HepG2 (cell line): ENCODE measurements around the gene FGF1. TPM values are rescaled to one million over a fixed set of nuclear protein-coding genes. Genes with fewer than 3 reads are reported as not detected.

Experiments
- ATAC-seq: fragments of 200-7000 bp; cut with Tn5 transposase; 3 replicates; pipeline ENCODE4 v1.9.1; 2020; ENCODE audit warnings: mild to moderate bottlenecking, moderate library complexity
- BruUV-seq: library from RNA; stranded (reverse); fragments of 400-500 nt; replicated peaks from 2 replicates; lab custom pipeline; 2021; lab: Mats Ljungman, UMichigan
- CTCF ChIA-PET: fragments of 300-600 bp; formaldehyde crosslinking; extraction: SDS; loops from one replicate; lab custom pipeline; 2021; ENCODE audit warnings: low total read pairs, inconsistent platforms, low intra/inter-chr PET ratio; lab: Yijun Ruan, JAX
- POLR2A ChIA-PET: fragments of 350-600 bp; sonication (Branson Sonifier 250); formaldehyde crosslinking; loops from one replicate; lab custom pipeline; 2020; ENCODE audit warnings: antibody characterized with exemption, inconsistent platforms; lab: Yijun Ruan, JAX
- DNase-seq: peaks from one replicate; pipeline ENCODE4 v3.0.0-alpha.2; 2015; ENCODE audit warnings: low spot score
- FAIRE-seq: peaks from 3 replicates; lab custom pipeline; 2011; peaks lifted over from hg19 to GRCh38; lab: Jason Lieb, UNC
- H2AFZ ChIP-seq: one replicate; pipeline ENCODE4 v1.6.1; 2011; ENCODE audit warnings: low read length, inconsistent platforms
- H3K27ac ChIP-seq: fragments of 300-600 bp; 3 replicates; pipeline ENCODE4 v1.8.0; 2011; ENCODE audit warnings: mixed run types, mild to moderate bottlenecking, mixed read lengths, low read length, inconsistent platforms; ENCODE audit not compliant: insufficient read depth; ENCODE audit errors: extremely low read length
- H3K27me3 ChIP-seq, 2 experiments: fragments of 200-600 bp in 1 of 2; 2 replicates in 1 of 2; 3 replicates in 1 of 2; pipeline versions ENCODE4 v1.6.0 to v1.8.0; 2011; ENCODE audit warnings: low read length in 2 of 2, mild to moderate bottlenecking in 2 of 2, moderate library complexity in 2 of 2, inconsistent platforms in 1 of 2; ENCODE audit not compliant: insufficient read depth in 2 of 2, control insufficient read depth in 1 of 2
- H3K36me3 ChIP-seq, 2 experiments: fragments of 200-600 bp in 1 of 2; replicated peaks in 1 of 2; 2 replicates in 1 of 2; 3 replicates in 1 of 2; pipeline versions ENCODE4 v1.5.1 to v1.8.0; 2011; ENCODE audit warnings: low read length in 2 of 2, inconsistent platforms in 1 of 2; ENCODE audit not compliant: insufficient read depth in 2 of 2, control insufficient read depth in 1 of 2
- H3K4me1 ChIP-seq: 2 replicates; pipeline ENCODE4 v1.5.1; 2012; ENCODE audit warnings: low read length, inconsistent platforms; ENCODE audit not compliant: insufficient read depth
- H3K4me2 ChIP-seq: 2 replicates; pipeline ENCODE4 v1.6.0; 2011; ENCODE audit warnings: low read depth, low read length, inconsistent platforms
- H3K4me3 ChIP-seq, 3 experiments: fragments of 200-600 bp in 1 of 3; sonication (generic), shearing (Covaris generic) in 1 of 3; replicated peaks in 1 of 3; 2 replicates each; pipeline ENCODE4 v1.5.1; 2011 to 2016; ENCODE audit warnings: low read length in 3 of 3, inconsistent platforms in 2 of 3, low read depth in 2 of 3, mild to moderate bottlenecking in 2 of 3, control low read depth in 1 of 3, mixed read lengths in 1 of 3; ENCODE audit not compliant: insufficient read depth in 1 of 3
- H3K79me2 ChIP-seq: one replicate; pipeline ENCODE4 v1.6.1; 2011; ENCODE audit warnings: low read length, inconsistent platforms; ENCODE audit not compliant: insufficient read depth
- H3K9ac ChIP-seq: 2 replicates; pipeline ENCODE4 v1.6.0; 2011; ENCODE audit warnings: mild to moderate bottlenecking, low read depth, low read length, inconsistent platforms; ENCODE audit not compliant: insufficient read depth
- H3K9me3 ChIP-seq: 2 replicates; pipeline ENCODE4 v1.5.1; 2012; ENCODE audit warnings: mild to moderate bottlenecking, low read length
- H4K20me1 ChIP-seq: 2 replicates; pipeline ENCODE4 v1.6.0; 2011; ENCODE audit warnings: inconsistent platforms, mild to moderate bottlenecking, low read length, moderate library complexity; ENCODE audit not compliant: insufficient read depth
- EEA1 ChIP-seq: sonication (generic); formaldehyde crosslinking; IDR thresholded peaks from 2 replicates; pipeline ENCODE4 v1.5.1; 2020; ENCODE audit warnings: mild to moderate bottlenecking, missing genetic modification reagents, borderline replicate concordance
- JUNB ChIP-seq: sonication (generic); formaldehyde crosslinking; IDR thresholded peaks from 2 replicates; pipeline ENCODE4 v1.8.0; 2022; ENCODE audit warnings: missing genetic modification reagents, mild to moderate bottlenecking, borderline replicate concordance
- NBN ChIP-seq: fragments of 450-650 bp; conservative IDR thresholded peaks from 2 replicates; pipeline ENCODE4 v1.6.1; 2017
- SATB2 ChIP-seq: sonication (generic); formaldehyde crosslinking; IDR thresholded peaks from 2 replicates; pipeline ENCODE4 v1.5.0; 2020; ENCODE audit warnings: missing genetic modification reagents
- SOX5 ChIP-seq: IDR thresholded peaks from 2 replicates; pipeline ENCODE4 v1.6.1; 2016; ENCODE audit warnings: borderline replicate concordance
- THAP7 ChIP-seq: sonication (generic); formaldehyde crosslinking; IDR thresholded peaks from 2 replicates; pipeline ENCODE4 v1.8.1; 2023; ENCODE audit warnings: mild to moderate bottlenecking, missing genetic modification reagents
- ZBTB1 ChIP-seq: sonication (generic); formaldehyde crosslinking; IDR thresholded peaks from 2 replicates; pipeline ENCODE4 v1.4.0; 2020; ENCODE audit warnings: missing genetic modification reagents, borderline replicate concordance
- ZNF18 ChIP-seq: sonication (generic); formaldehyde crosslinking; IDR thresholded peaks from 2 replicates; pipeline ENCODE4 v1.8.0; 2022; ENCODE audit warnings: mild to moderate bottlenecking, missing genetic modification reagents; ENCODE audit not compliant: insufficient replicate concordance
- ZNF430 ChIP-seq: sonication (generic); formaldehyde crosslinking; IDR thresholded peaks from 2 replicates; pipeline ENCODE4 v1.9.0; 2021; ENCODE audit warnings: mild to moderate bottlenecking, missing genetic modification reagents
- ZNF543 ChIP-seq: sonication (generic); formaldehyde crosslinking; IDR thresholded peaks from 2 replicates; pipeline ENCODE4 v1.4.0; 2020; ENCODE audit warnings: mild to moderate bottlenecking, missing genetic modification reagents
- ZNF576 ChIP-seq: sonication (generic); formaldehyde crosslinking; IDR thresholded peaks from 2 replicates; pipeline ENCODE4 v1.4.0; 2020; ENCODE audit warnings: mild to moderate bottlenecking, missing genetic modification reagents
- ZNF724P ChIP-seq: sonication (generic); formaldehyde crosslinking; IDR thresholded peaks from 2 replicates; pipeline ENCODE4 v1.8.0; 2022; ENCODE audit warnings: missing genetic modification reagents, borderline replicate concordance
- ZNF761 ChIP-seq: sonication (generic); formaldehyde crosslinking; conservative IDR thresholded peaks from 2 replicates; pipeline ENCODE4 v1.4.0; 2020; ENCODE audit warnings: mild to moderate bottlenecking, missing genetic modification reagents
- ZSCAN25 ChIP-seq: sonication (generic); formaldehyde crosslinking; IDR thresholded peaks from 2 replicates; pipeline ENCODE4 v1.8.0; 2022; ENCODE audit warnings: mild to moderate bottlenecking, missing genetic modification reagents
- WGBS: methylation state at CpG from one replicate; pipeline ENCODE4 v1.1.6; 2017; ENCODE audit warnings: low lambda C conversion rate; 5-methylcytosine and 5-hydroxymethylcytosine counted together
- in situ Hi-C: cut with HindIII; loops from 2 replicates; pipeline ENCODE4 v1.10.0; 2017; ENCODE audit warnings: low pct_unique_long_range_greater_than_20kb; ENCODE audit not compliant: extremely low pct_ligation_motif_present
- intact Hi-C: fragments of 100-400 bp; cut with micrococcal nuclease; formaldehyde crosslinking; loops from one replicate; pipeline ENCODE4 v1.10.0; 2022; ENCODE audit not compliant: unreplicated experiment
- polyA plus RNA-seq, 8 experiments: library from polyadenylated mRNA; depleted of rRNA in 3 of 8; stranded (reverse) in 7 of 8; unstranded in 1 of 8; fragments of >200 nt; fragmentation: Illumina TruSeq in 4 of 8; extraction: Trizol in 4 of 8; gene quantifications; 2 replicates each; pipeline versions ENCODE4 v1.2.1 to v1.2.3, GENCODE V29; 2011 to 2016; ENCODE audit warnings: low read depth in 4 of 8, missing spikeins in 1 of 8, mixed read lengths in 1 of 8; ENCODE audit not compliant: insufficient read depth in 1 of 8
- total RNA-seq, 5 experiments: library from RNA; depleted of rRNA; stranded (reverse); fragments of >200 nt; fragmentation: Illumina TruSeq; extraction: Trizol; gene quantifications; 2 replicates each; pipeline ENCODE4 v1.2.3, GENCODE V29; 2016; ENCODE audit warnings: low read depth in 1 of 5
- TF ChIP-seq, protein P1 (sequence below), 2 experiments: sonication (generic) in 1 of 2; formaldehyde crosslinking in 1 of 2; IDR thresholded peaks; 2 replicates each; pipeline versions ENCODE4 v1.6.1 to v1.9.0; 2014 to 2022; ENCODE audit warnings: antibody characterized with exemption in 1 of 2, borderline replicate concordance in 1 of 2, inconsistent platforms in 1 of 2, low read depth in 1 of 2, missing genetic modification reagents in 1 of 2

The FGF1 gene
- total and polyA plus RNA-seq, 2 of the 13 experiments (the other 11 are each of a cell fraction or from before 2014, with no cell fraction given): not detected

GRCh38 chr5:142544071-142544753 lies 141.7 kb downstream of the FGF1 start:
- no peak for TF ChIP-seq ZBTB1
- no peak for TF ChIP-seq SOX5
- TF ChIP-seq, protein P1, sequence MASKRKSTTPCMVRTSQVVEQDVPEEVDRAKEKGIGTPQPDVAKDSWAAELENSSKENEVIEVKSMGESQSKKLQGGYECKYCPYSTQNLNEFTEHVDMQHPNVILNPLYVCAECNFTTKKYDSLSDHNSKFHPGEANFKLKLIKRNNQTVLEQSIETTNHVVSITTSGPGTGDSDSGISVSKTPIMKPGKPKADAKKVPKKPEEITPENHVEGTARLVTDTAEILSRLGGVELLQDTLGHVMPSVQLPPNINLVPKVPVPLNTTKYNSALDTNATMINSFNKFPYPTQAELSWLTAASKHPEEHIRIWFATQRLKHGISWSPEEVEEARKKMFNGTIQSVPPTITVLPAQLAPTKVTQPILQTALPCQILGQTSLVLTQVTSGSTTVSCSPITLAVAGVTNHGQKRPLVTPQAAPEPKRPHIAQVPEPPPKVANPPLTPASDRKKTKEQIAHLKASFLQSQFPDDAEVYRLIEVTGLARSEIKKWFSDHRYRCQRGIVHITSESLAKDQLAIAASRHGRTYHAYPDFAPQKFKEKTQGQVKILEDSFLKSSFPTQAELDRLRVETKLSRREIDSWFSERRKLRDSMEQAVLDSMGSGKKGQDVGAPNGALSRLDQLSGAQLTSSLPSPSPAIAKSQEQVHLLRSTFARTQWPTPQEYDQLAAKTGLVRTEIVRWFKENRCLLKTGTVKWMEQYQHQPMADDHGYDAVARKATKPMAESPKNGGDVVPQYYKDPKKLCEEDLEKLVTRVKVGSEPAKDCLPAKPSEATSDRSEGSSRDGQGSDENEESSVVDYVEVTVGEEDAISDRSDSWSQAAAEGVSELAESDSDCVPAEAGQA (IDR thresholded peaks at IDR 0.05; ENCODE audit: low read depth): no peak
- TF ChIP-seq, protein P1 (CRISPR knock-in tag; IDR thresholded peaks at IDR 0.05; ENCODE audit: borderline replicate concordance): no peak
- no peak for TF ChIP-seq EEA1 (CRISPR knock-in tag)
- no peak for TF ChIP-seq JUNB (CRISPR knock-in tag)
- no peak for TF ChIP-seq ZNF18 (CRISPR knock-in tag)
- TF ChIP-seq ZNF724P (CRISPR knock-in tag): no peak
- no peak for TF ChIP-seq ZNF576
- TF ChIP-seq ZNF430 (CRISPR knock-in tag): no peak
- no peak for TF ChIP-seq ZNF543
- no peak for TF ChIP-seq SATB2 (CRISPR knock-in tag)
- TF ChIP-seq ZNF761 (CRISPR knock-in tag): no peak
- no peak for TF ChIP-seq THAP7 (CRISPR knock-in tag)
- TF ChIP-seq NBN: no peak
- no peak for TF ChIP-seq ZSCAN25
- Histone ChIP-seq H3K4me2 (no peak overlapping the region), H3K4me1 (peaks cover 12% of the 10 kb centered on the region), H4K20me1 (no peaks in the 10 kb centered on the region), H2AFZ (no peak overlapping the region), H3K36me3 (no peaks in the 10 kb centered on the region), H3K27ac (no peak overlapping the region), H3K4me3 (no peak overlapping the region), H3K9me3 (no peaks in the 10 kb centered on the region), H3K27me3 (no peaks in the 10 kb centered on the region), H3K9ac (no peak overlapping the region), H3K79me2 (no peaks in the 10 kb centered on the region)
- ChIA-PET POLR2A (no interaction called here), CTCF (no interaction called here)
- no TSS peak for BruUV-seq
- intact Hi-C loops (no loop called here), in situ Hi-C loops (no loop called here)
- DNase-seq (no peak), FAIRE-seq (no peak), ATAC-seq (no peak)
- 74% methylated on average over 7 of the region's 8 CpGs for WGBS
